A673 (cell line): ENCODE measurements around the gene GALNT13. TPM values are rescaled to one million over a fixed set of nuclear protein-coding genes. Genes with fewer than 3 reads are reported as not detected.

Experiments
- BruUV-seq: library from RNA; stranded (reverse); fragments of 400-500 nt; replicated peaks from 2 replicates; lab custom pipeline; 2021; lab: Mats Ljungman, UMichigan
- CTCF ChIA-PET: fragments of 300-600 bp; sonication (Branson Sonifier 250); formaldehyde crosslinking; loops from one replicate; lab custom pipeline; 2022; ENCODE audit warnings: antibody characterized with exemption; lab: Charles Lee
- POLR2A ChIA-PET: fragments of 300-600 bp; sonication (Branson Sonifier 250); formaldehyde crosslinking; loops from one replicate; lab custom pipeline; 2022; ENCODE audit warnings: antibody characterized with exemption; ENCODE audit not compliant: low non-redundant PET; lab: Charles Lee
- DNase-seq: peaks from one replicate; pipeline ENCODE4 v3.0.0-alpha.2; 2015; ENCODE audit warnings: low spot score
- H3K27ac ChIP-seq: fragments of 200-600 bp; sonication (generic); 2 replicates; pipeline ENCODE4 v1.5.1; 2016; ENCODE audit warnings: mixed run types, low read depth, mild to moderate bottlenecking, mixed read lengths, antibody characterized with exemption, low read length; ENCODE audit not compliant: poor library complexity, severe bottlenecking
- H3K27me3 ChIP-seq: fragments of 200-600 bp; sonication (generic); replicated peaks from 2 replicates; pipeline ENCODE4 v1.6.1; 2017; ENCODE audit warnings: mixed run types, low read depth, mild to moderate bottlenecking, mixed read lengths, antibody characterized with exemption, low read length; ENCODE audit not compliant: insufficient read depth, poor library complexity
- H3K36me3 ChIP-seq: fragments of 200-600 bp; sonication (generic); 2 replicates; pipeline ENCODE4 v1.6.1; 2016; ENCODE audit warnings: mixed run types, mild to moderate bottlenecking, mixed read lengths, antibody characterized with exemption, low read length; ENCODE audit not compliant: insufficient read depth, poor library complexity, severe bottlenecking
- H3K4me1 ChIP-seq: fragments of 200-600 bp; sonication (generic); 2 replicates; pipeline ENCODE4 v1.6.1; 2017; ENCODE audit warnings: mixed run types, mild to moderate bottlenecking, mixed read lengths, antibody characterized with exemption, low read length; ENCODE audit not compliant: insufficient read depth, poor library complexity, severe bottlenecking
- H3K4me3 ChIP-seq: fragments of 200-600 bp; sonication (generic); 2 replicates; pipeline ENCODE4 v1.5.1; 2016; ENCODE audit warnings: low read depth, mixed run types, mild to moderate bottlenecking, mixed read lengths, low read length; ENCODE audit not compliant: poor library complexity, severe bottlenecking
- H3K9me3 ChIP-seq: fragments of 200-600 bp; sonication (generic); 2 replicates; pipeline ENCODE4 v1.6.1; 2016; ENCODE audit warnings: mixed run types, low read depth, mild to moderate bottlenecking, mixed read lengths, antibody characterized with exemption, low read length; ENCODE audit not compliant: poor library complexity, severe bottlenecking
- CTCF ChIP-seq: fragments of 300-800, 200-600 bp; sonication (generic); conservative IDR thresholded peaks from 2 replicates; pipeline ENCODE4 v1.5.1; 2017; ENCODE audit warnings: low read depth, mild to moderate bottlenecking, antibody characterized with exemption, low read length, moderate library complexity, mixed read lengths
- EZH2 ChIP-seq: fragments of 200-600 bp; sonication (generic); IDR thresholded peaks from 2 replicates; pipeline ENCODE4 v1.6.1; 2017; ENCODE audit warnings: borderline replicate concordance, low read depth, mild to moderate bottlenecking, mixed read lengths, antibody characterized with exemption, low read length; ENCODE audit not compliant: poor library complexity, severe bottlenecking
- intact Hi-C: fragments of 100-400 bp; cut with micrococcal nuclease; formaldehyde crosslinking; loops from one replicate; pipeline ENCODE4 v1.10.0; 2022; ENCODE audit not compliant: unreplicated experiment
- total RNA-seq: library from RNA; stranded (reverse); gene quantifications from 2 replicates; pipeline ENCODE4 v1.2.3, GENCODE V29; 2021

Gene GALNT13
- total RNA-seq, 1 experiment from 2014 or later = not detected

GRCh38 chr2:154240921-154241379 is 369.2 kb downstream of the GALNT13 start:
- Histone ChIP-seq H3K9me3 (no peaks in the 10 kb centered on the region), H3K4me1 (no peaks in the 10 kb centered on the region), H3K4me3 (no peak overlapping the region), H3K27ac (no peak overlapping the region), H3K27me3 (no peaks in the 10 kb centered on the region), H3K36me3 (no peaks in the 10 kb centered on the region)
- CTCF ChIA-PET = no interaction called here
- TF ChIP-seq CTCF = no peak
- no TSS peak for BruUV-seq
- intact Hi-C loops = no loop called here
- POLR2A ChIA-PET = no interaction called here
- DNase-seq = peak; percentile 7

- CTCF ChIA-PET = no interaction called here
- no TSS peak for BruUV-seq
- Histone ChIP-seq H3K9me3 (no peaks in the 10 kb centered on the region), H3K27ac (no peak overlapping the region), H3K36me3 (no peaks in the 10 kb centered on the region), H3K4me3 (no peak overlapping the region), H3K27me3 (no peaks in the 10 kb centered on the region), H3K4me1 (no peaks in the 10 kb centered on the region)
- intact Hi-C loops = no loop called here
- no peak for TF ChIP-seq EZH2
- TF ChIP-seq CTCF = no peak
- no peak for DNase-seq
- POLR2A ChIA-PET = no interaction called here
Measured at GRCh38 chr2:154242687-154243086, 371.0 kb downstream of the GALNT13 start.

GRCh38 chr2:154243685-154244084 is 372.0 kb downstream of the GALNT13 start:
- Histone ChIP-seq H3K27ac (no peak overlapping the region), H3K4me1 (no peaks in the 10 kb centered on the region), H3K27me3 (no peaks in the 10 kb centered on the region), H3K36me3 (no peaks in the 10 kb centered on the region), H3K9me3 (no peaks in the 10 kb centered on the region), H3K4me3 (no peak overlapping the region)
- TF ChIP-seq EZH2 = no peak
- no peak for TF ChIP-seq CTCF
- intact Hi-C loops = no loop called here
- no TSS peak for BruUV-seq
- DNase-seq = no peak
- ChIA-PET POLR2A (no interaction called here), CTCF (no interaction called here)
